Suprapubic skin (tissue), 4 donors: ENCODE measurements around the gene CLIP1. TPM values are rescaled to one million over a fixed set of nuclear protein-coding genes. Genes with fewer than 3 reads are reported as not detected.

ENCODE experiments used
- DNase-seq, 2 donors: peaks; one replicate each; pipeline ENCODE4 v3.0.0-alpha.2; 2019; ENCODE audit warnings: low spot score in 2 of 2
- H3K27ac ChIP-seq: fragments of 200-600 bp; sonication (generic); one replicate; pipeline ENCODE4 v1.5.1; 2019
- H3K27me3 ChIP-seq: fragments of 200-600 bp; sonication (generic); one replicate; pipeline ENCODE4 v1.5.1; 2019
- H3K36me3 ChIP-seq: fragments of 200-600 bp; sonication (generic); one replicate; pipeline ENCODE4 v1.5.1; 2019
- H3K4me1 ChIP-seq: fragments of 200-600 bp; sonication (generic); one replicate; pipeline ENCODE4 v1.5.1; 2019
- H3K4me3 ChIP-seq: fragments of 200-600 bp; sonication (generic); one replicate; pipeline ENCODE4 v1.5.1; 2019; ENCODE audit warnings: mild to moderate bottlenecking
- H3K9me3 ChIP-seq: fragments of 200-600 bp; sonication (generic); one replicate; pipeline ENCODE4 v1.5.1; 2019
- CTCF ChIP-seq, 2 donors: fragments of 200-600 bp in 1 of 2; fragments of 450-650 bp in 1 of 2; sonication (generic) in 1 of 2; IDR thresholded peaks; one replicate each; pipeline ENCODE4 v1.5.1; 2016 to 2019; ENCODE audit warnings: antibody characterized with exemption in 2 of 2, mild to moderate bottlenecking in 1 of 2, moderate library complexity in 1 of 2
- EP300 ChIP-seq: sonication (generic); formaldehyde crosslinking; IDR thresholded peaks from one replicate; pipeline ENCODE4 v1.6.1; 2017; ENCODE audit warnings: antibody characterized with exemption
- POLR2A ChIP-seq, 2 donors: fragments of 450-650 bp; IDR thresholded peaks; one replicate each; pipeline ENCODE4 v1.6.1; 2017; ENCODE audit warnings: antibody characterized with exemption in 2 of 2, mild to moderate bottlenecking in 2 of 2, moderate library complexity in 2 of 2
- POLR2AphosphoS5 ChIP-seq, 3 donors: sonication (generic); formaldehyde crosslinking; IDR thresholded peaks; one replicate each; pipeline ENCODE4 v1.6.1; 2017; ENCODE audit warnings: antibody characterized with exemption in 3 of 3
- WGBS: methylation state at CpG from one replicate; pipeline ENCODE4 v1.1.5; 2018; 5-methylcytosine and 5-hydroxymethylcytosine counted together
- total RNA-seq, 4 donors: library from RNA; depleted of rRNA; stranded (reverse); fragments of >200 nt; gene quantifications; one replicate each; pipeline ENCODE4 v1.1.0, GENCODE V29; 2016

The CLIP1 gene
- total RNA-seq, 4 donors from 2014 or later = 107 to 170 (median 149) TPM

GRCh38 chr12:122322501-122322900 lies 100.0 kb downstream of the CLIP1 start:
- DNase-seq = no peak
- H3K27me3 ChIP-seq = no peaks in the 10 kb centered on the region
- TF ChIP-seq EP300 (no peak), POLR2AphosphoS5 (IDR thresholded peaks at IDR 0.05) (no peak), CTCF (IDR thresholded peaks at IDR 0.05) (no peak), POLR2A (IDR thresholded peaks at IDR 0.05) (no peak)
- H3K4me1 ChIP-seq = peaks cover 4% of the 10 kb centered on the region
- no peaks in the 10 kb centered on the region for H3K9me3 ChIP-seq
- no peak overlapping the region for H3K4me3 ChIP-seq
- 84% methylated on average over 8 of the region's 8 CpGs for WGBS
- H3K36me3 ChIP-seq = peaks cover 88% of the 10 kb centered on the region
- no peak overlapping the region for H3K27ac ChIP-seq

GRCh38 chr12:122318607-122319605 lies 103.6 kb downstream of the CLIP1 start:
- 73% methylated on average over 8 of the region's 8 CpGs for WGBS

DNA sequence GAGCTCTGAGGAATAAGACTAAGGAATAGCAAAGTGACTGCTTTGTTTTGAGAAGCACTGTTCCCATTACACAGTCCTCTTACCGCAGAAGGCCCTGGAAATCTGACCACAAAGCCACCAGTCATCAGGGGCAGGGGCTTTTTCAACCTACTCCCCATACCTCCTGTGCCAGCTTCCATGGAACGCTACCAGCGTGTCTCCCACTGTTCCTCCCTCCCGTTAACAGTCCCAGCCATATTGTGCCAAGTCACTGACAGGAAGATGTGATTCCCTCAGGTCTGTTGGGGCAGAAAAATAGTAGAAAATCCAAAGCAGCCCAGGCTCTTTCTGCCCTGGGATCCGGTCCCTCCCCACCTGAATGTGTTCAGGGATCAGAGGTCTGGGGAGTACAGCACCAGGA lies 109.5 kb downstream of the CLIP1 start:
- peaks cover 83% of the 10 kb centered on the region for H3K36me3 ChIP-seq
- WGBS = 87% methylated on average over 5 of the region's 5 CpGs
- no peak overlapping the region for H3K27ac ChIP-seq
- TF ChIP-seq POLR2A (IDR thresholded peaks at IDR 0.05) (no peak), EP300 (no peak)
- H3K4me1 ChIP-seq = no peaks in the 10 kb centered on the region
- no peaks in the 10 kb centered on the region for H3K9me3 ChIP-seq
- DNase-seq = no peak
- no peak overlapping the region for H3K4me3 ChIP-seq
- no peaks in the 10 kb centered on the region for H3K27me3 ChIP-seq

More at GRCh38 chr12:122318607-122319605, 103.6 kb downstream of the CLIP1 start:
- Histone ChIP-seq H3K27me3 (no peaks in the 10 kb centered on the region), H3K36me3 (peaks cover 90% of the 10 kb centered on the region), H3K4me1 (peaks cover 4% of the 10 kb centered on the region), H3K4me3 (no peak overlapping the region), H3K27ac (peak overlapping the region; percentile 61), H3K9me3 (no peaks in the 10 kb centered on the region)
- no peak for DNase-seq
- TF ChIP-seq POLR2AphosphoS5 (IDR thresholded peaks at IDR 0.05) = no peak
- no peak for TF ChIP-seq CTCF (IDR thresholded peaks at IDR 0.05)
- no peak for TF ChIP-seq POLR2A (IDR thresholded peaks at IDR 0.05)
- TF ChIP-seq EP300 = no peak

DNA sequence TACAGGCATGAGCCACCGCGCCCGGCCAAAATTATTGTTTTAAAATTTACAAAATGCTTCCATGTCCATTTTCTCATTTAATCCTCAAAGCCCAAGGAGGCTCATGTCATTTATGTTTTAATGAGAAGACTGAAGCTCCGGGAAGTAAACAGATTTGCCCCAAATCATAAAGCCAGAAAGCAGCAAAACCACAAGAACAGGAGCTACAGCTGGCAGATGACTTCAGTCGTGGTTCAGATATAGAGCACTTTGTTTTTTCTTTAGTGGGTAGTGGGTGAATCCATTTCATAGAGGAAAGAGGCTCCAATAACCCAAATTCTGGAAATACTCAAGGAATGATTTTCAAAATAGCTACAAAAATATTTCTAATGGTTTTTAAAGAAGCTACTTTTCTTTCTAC lies 110.8 kb downstream of the CLIP1 start:
- Histone ChIP-seq H3K27ac (no peak overlapping the region), H3K27me3 (no peaks in the 10 kb centered on the region), H3K36me3 (peaks cover 81% of the 10 kb centered on the region), H3K9me3 (no peaks in the 10 kb centered on the region), H3K4me1 (no peaks in the 10 kb centered on the region), H3K4me3 (no peak overlapping the region)
- WGBS = 91% methylated on average over 5 of the region's 5 CpGs
- DNase-seq = no peak
- TF ChIP-seq POLR2AphosphoS5 (IDR thresholded peaks at IDR 0.05) (no peak), POLR2A (IDR thresholded peaks at IDR 0.05) (no peak), EP300 (no peak), CTCF (IDR thresholded peaks at IDR 0.05) (no peak)

DNA sequence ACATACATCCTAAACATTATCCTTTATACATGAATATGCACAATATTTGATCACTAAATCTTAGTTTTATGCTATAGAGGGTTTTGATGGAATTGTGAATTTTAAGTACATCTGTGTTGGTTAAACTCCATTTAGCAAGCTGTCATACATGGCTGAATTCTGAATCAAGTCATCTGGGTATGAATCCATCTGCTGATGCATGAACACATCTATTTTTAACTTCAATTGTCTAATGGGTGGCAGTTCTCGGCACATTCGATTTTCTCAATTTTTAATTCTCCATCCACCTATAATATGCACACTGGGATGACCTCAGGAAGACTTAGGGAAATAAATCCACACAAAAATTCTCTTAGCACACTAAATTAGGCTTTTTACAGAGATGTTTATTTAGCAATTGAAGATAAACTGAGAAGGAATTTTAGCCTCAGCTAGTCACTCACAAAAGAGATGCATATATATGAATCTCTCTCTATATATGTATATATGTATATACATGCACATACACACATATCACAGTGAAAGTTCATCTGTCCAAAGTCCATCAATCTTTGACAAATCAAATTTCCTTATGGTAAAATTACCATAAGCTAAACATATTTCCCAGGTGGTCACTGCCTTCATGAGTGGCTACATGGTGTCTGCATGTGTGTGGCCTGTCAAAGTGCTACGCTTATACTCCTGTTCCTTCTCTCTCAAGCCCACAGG lies 111.7 kb downstream of the CLIP1 start:
- Histone ChIP-seq H3K4me3 (no peak overlapping the region), H3K4me1 (no peaks in the 10 kb centered on the region), H3K9me3 (no peaks in the 10 kb centered on the region), H3K36me3 (peaks cover 81% of the 10 kb centered on the region), H3K27ac (no peak overlapping the region), H3K27me3 (no peaks in the 10 kb centered on the region)
- no peak for TF ChIP-seq POLR2A (IDR thresholded peaks at IDR 0.05)
- no peak for TF ChIP-seq POLR2AphosphoS5 (IDR thresholded peaks at IDR 0.05)
- no peak for TF ChIP-seq EP300
- no peak for TF ChIP-seq CTCF (IDR thresholded peaks at IDR 0.05)
- WGBS = 84% methylated on average over 3 of the region's 3 CpGs
- DNase-seq = no peak
